GDM1 (cell line): ENCODE measurements around the gene MEIS1.

ENCODE experiments used
- DNase-seq: peaks from one replicate; lab custom pipeline; 2025; lab: John Stamatoyannopoulos, UW

Gene MEIS1

GRCh38 chr2:66535574-66536289 is 100.8 kb downstream of the MEIS1 start:
- no peak for DNase-seq

- DNase-seq, result no peak
Measured at GRCh38 chr2:66536290-66536673, 101.4 kb downstream of the MEIS1 start.

GRCh38 chr2:66536997-66537396 is 102.1 kb downstream of the MEIS1 start:
- DNase-seq, result no peak

GRCh38 chr2:66538291-66538690 is 103.4 kb downstream of the MEIS1 start:
- no peak for DNase-seq

GRCh38 chr2:66539452-66539851 is 104.5 kb downstream of the MEIS1 start:
- no peak for DNase-seq

GRCh38 chr2:66541646-66542045 is 106.7 kb downstream of the MEIS1 start:
- no peak for DNase-seq

- no peak for DNase-seq
Measured at GRCh38 chr2:66543257-66543767, 108.4 kb downstream of the MEIS1 start.

- no peak for DNase-seq
Measured at GRCh38 chr2:66544258-66544657, 109.3 kb downstream of the MEIS1 start.

GRCh38 chr2:66545258-66545657 is 110.3 kb downstream of the MEIS1 start:
- DNase-seq, result no peak

- no peak for DNase-seq
Measured at GRCh38 chr2:66547118-66547517, 112.2 kb downstream of the MEIS1 start.

GRCh38 chr2:66547887-66548286 is 113.0 kb downstream of the MEIS1 start:
- DNase-seq, result no peak

GRCh38 chr2:66548422-66548821 is 113.5 kb downstream of the MEIS1 start:
- no peak for DNase-seq

GRCh38 chr2:66550826-66551225 is 115.9 kb downstream of the MEIS1 start:
- no peak for DNase-seq

GRCh38 chr2:66553370-66553769 is 118.4 kb downstream of the MEIS1 start:
- no peak for DNase-seq

- DNase-seq, result no peak
Measured at GRCh38 chr2:66555091-66555490, 120.2 kb downstream of the MEIS1 start.

GRCh38 chr2:66555501-66556324 is 120.8 kb downstream of the MEIS1 start:
- DNase-seq, result no peak

GRCh38 chr2:66559672-66560071 is 124.7 kb downstream of the MEIS1 start:
- DNase-seq, result no peak

GRCh38 chr2:66560683-66561082 is 125.8 kb downstream of the MEIS1 start:
- DNase-seq, result no peak

GRCh38 chr2:66561645-66562303 is 126.8 kb downstream of the MEIS1 start:
- no peak for DNase-seq

GRCh38 chr2:66562304-66562685 is 127.4 kb downstream of the MEIS1 start:
- no peak for DNase-seq

GRCh38 chr2:66563473-66563872 is 128.5 kb downstream of the MEIS1 start:
- no peak for DNase-seq

GRCh38 chr2:66565291-66565690 is 130.4 kb downstream of the MEIS1 start:
- DNase-seq, result no peak
